CD4-positive, alpha-beta T cell treated with Interleukin-2 at 100 ng/mL for 4 hours (primary cell): ENCODE data around the gene UBXN10.

Experiments
- DNase-seq: peaks from one replicate; pipeline ENCODE4 v3.0.0-alpha.2; 2020; ENCODE audit warnings: low spot score

UBXN10 gene, protein sequence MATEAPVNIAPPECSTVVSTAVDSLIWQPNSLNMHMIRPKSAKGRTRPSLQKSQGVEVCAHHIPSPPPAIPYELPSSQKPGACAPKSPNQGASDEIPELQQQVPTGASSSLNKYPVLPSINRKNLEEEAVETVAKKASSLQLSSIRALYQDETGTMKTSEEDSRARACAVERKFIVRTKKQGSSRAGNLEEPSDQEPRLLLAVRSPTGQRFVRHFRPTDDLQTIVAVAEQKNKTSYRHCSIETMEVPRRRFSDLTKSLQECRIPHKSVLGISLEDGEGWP

DNA sequence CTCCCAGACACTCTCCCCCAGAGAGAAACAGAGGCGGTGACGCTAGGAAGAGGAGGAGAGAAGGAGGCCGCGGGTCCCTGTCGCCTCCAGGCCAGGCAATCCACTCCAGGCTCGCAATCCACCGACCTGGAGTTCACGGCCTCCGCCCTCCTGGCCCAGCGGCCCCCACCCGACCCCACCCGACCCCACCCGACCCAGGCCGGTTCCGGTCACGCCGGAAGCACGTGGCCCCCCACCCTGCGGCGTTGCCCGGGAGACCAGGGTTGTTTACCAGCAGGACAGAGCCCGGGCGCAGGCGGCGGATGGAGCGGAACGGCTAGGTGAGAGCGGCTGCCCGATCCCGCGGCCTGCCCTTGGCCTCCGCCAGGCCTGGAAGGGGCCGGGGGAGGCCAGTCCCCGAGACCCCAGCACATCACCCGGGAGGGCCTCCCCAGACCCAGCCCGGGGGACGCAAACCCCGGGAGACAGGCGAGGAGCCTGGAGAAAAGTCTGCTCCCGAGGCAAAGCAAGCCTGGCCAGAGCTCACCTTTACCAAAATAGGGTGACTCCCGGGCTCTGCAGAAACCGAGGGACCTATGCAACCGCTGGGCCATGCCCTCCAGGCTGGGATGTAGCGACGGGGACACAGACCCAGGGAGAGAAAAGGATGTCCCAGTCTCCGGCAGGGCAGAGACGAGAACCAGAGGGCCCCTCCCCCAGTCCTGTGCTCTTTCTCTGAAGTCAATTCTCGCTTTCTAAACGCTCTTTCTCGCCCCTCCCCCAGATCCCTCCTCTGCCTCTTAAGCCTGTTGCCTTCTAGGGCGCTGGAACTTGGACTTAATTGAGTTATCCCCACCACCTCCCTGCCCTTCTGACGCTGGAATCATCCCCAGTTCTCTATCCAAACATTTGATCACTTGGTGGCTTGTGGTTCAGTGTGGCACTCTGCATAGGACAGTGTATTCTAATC, at the start of gene UBXN10, which contains the start of gene PLA2G2C:
UBXN10 (plus strand) TSS at position 263 of the 949 bp plus-strand sequence. CDS start 4,466 bp downstream, outside the sequence.
PLA2G2C (minus strand) TSS at position 685 of the 949 bp plus-strand sequence. CDS start 9,155 bp downstream, outside the sequence.
- peak; percentile 52 for DNase-seq

DNA sequence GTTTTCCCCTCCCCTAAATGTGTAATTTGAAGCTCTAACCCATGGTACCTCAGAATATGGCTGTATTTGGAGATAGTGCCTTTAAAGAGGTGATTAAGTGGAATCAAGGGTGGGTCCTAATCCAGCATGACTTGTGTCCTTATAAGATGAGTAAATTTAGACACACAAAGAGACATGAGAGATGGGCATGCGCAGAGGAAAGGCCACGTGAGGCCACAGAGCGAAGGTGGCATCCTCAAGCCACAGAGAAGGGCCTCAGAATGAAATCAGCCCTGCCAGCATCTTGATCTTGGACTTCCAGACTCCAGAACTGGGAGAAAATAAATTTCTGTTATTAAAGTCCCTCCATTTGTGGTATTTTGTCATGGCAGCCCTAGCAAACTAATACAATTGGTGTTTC, 49.6 kb upstream of the UBXN10 start:
- no peak for DNase-seq

DNA sequence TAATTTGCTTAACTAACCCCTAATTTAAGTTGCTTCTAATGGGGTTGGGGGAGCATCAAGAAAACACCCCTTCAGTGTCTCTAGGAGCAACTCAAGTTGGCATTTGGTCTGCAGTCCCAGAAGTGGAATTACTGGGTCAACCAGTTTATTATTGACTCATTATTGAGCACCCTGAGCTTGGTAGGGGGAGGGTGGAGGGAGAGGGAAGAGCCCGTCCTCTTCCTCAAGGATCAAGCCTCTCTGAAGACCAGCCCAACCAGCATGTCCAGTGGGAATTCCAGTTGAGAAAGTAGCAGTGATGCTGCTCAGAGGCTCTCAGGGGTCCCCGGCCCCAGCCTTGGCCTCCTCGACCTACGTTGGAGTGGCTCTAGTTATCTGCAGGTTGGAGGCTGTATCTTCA, 48.8 kb upstream of the UBXN10 start:
- no peak for DNase-seq

DNA sequence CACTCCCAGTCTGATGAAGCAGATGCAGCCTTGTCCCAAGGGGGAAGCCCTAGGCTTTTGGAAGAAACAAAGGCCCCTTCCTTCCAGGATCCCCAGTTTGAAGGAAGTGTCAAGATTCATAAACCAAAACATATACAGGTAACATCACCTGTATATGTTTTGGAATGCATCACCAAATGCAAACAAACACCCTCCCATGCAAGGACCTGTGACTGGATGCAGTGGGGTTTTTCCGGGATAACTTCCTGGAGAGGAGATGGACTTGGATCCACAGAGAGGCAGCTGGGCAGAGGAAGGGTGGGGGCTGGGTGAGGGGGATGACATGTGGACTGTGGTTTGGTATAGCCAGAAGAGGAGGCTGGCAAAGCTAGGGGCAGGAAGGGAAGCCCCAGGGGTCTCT, 48.3 kb upstream of the UBXN10 start:
- DNase-seq = no peak

DNA sequence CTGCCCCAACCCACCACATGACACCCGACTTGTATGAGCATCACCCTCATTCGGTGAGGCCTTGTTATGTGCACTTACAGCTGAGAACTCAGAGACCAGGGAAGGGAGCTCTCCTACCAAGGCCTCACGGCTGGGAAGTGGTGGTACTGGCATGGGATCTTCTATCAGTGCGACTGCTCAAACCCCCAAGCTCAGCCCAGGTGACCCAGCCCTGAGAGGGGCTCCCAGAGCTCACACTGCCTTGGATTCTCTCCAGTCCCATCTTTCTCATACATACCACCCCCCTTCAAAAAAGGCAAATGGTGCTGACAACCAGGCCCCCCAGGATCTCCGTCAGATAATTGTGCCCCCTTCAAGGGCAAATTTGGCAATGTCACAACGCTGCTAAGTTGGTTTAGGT, 47.5 kb upstream of the UBXN10 start:
- no peak for DNase-seq

DNA sequence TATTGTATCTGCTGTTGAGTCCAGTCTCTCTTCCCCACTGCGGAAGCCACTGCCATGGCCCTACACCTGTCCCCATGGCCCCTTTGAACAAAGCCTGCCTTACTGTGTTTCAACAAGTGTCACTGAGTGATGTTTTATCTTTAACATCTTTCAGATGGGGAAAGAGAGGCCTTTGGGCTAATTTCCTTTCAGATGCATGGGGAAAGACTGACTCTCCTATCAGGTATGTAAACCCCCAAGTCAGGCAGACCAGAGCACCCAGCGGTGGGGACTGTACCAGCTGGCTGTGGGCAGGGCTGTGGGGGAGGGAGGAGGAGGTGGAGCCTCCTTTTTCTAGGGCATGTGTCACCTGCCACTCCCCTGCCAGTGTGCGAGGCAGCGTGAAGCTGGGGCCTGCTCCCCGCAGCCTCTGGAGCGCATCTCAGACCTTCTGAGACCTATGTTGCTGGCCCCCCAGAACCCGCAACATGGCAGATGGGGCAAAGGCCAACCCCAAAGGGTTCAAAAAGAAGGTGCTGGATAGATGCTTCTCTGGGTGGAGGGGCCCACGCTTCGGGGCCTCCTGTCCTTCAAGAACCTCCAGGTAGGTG, 46.8 kb upstream of the UBXN10 start, which contains the start of gene PLA2G2F:
PLA2G2F (plus strand) TSS at position 363 of the 590 bp plus-strand sequence; CDS start at position 468, 105 bp downstream.
- no peak for DNase-seq

DNA sequence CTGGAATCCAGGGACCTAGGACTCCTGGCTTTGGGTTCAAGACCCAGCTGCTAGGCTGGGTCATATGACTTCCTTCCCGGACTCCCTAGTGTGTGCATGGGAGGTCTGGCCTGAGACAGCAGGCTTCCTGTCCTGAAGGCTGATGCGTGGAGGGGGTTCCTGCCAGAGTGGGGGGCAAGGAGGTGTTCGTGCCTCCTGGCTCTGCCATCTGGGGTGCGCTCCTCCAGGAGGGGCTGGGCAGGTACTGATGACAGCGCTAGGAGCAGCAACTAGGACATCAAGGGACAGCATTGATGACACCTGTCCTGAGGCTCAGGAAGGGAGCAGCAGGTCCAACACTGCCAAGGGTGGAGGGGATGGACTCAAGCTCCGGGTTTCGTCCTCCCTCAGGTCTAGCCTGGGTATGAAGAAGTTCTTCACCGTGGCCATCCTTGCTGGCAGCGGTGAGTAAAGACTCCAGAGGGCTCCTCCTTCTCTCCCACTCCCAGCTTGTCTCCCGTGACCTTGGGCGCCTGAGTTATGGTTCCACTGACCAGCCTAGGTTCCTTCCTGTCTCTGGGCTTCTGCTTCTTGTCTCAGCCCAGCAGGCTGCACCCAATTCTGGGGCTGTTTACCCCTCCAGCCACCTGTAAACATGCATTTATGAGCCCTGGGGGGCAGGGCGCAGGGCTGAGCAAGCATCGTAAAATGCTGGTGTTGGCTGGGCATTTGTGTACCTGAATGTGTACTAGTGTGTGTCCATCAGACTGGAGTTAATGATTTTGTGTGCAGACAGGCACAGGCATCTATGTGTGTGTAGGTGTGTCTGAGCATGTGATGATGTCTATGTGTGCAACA, 45.9 kb upstream of the UBXN10 start:
- no peak for DNase-seq

DNA sequence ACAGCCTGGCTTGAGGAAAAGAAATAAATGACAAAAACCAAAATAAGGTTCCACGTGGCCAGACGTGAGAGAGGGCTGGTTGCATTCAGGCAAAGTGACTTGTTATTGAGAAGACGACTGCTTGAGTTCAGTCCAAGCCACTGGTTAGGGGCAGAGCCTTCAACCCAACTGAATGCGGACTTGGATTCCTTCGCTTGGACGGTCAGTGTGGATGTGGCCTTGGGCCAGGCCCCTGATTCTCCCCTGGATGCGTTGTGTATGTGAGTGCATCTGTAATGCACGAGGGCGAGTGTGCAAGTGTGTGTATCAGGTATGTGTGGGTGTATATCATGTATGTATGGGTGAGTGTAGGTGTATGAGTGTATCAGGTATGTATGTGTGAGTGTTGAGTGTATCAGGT, 44.9 kb upstream of the UBXN10 start:
- DNase-seq = no peak

DNA sequence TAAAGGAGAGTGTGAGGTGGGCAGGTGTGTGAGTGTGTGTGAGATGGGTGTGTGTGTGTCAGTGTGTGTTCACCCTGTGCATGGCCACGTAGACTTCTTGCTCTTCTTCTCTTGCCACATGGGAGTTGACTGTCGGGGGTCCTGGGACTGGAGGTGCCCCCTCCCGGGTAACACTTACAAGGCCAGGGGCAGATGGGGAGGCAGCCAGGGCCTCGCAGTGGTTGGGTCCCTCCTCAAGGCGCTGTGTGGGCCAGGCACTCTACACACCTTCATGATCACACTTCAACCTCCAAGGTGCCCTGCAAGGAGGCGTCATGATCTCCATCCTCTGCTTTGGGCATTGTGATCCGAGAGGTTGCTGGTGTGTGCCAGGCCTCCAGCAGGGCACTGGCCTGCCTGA, 44.4 kb upstream of the UBXN10 start:
- no peak for DNase-seq

DNA sequence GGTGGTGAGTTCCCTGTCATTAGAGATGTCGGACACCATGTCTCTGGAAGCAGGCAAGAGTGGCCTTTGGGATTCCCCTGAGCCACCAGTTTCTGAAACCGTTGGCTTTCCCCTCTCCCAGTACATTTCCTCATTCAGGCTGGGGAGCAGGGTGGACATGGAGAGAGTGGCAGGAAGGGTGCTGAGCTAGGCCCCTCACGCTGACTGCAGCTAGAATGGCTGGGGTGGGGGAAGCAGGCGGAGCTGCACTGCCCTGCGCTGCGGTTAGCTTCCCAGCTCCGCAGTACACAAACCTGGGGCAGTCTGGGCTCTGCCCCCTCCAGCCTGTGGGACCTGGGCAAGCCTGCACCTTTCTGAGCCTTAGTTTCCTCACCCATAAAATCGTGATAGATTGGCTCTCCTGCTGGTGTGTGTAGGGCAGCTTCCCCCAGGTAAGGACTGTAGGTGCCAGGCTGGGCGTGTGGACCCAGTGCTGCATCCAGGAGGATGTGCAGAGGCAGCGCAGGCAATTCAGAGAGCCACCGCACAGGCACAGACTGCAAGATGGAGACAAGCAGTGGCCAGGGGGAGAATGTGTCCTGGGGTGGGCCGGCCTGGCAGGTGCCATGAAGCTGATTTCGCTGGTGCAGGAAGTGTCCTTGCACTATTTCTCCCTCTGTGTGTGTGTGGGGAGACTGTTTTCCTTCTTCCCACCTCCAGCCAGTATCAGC, 43.7 kb upstream of the UBXN10 start:
- DNase-seq = no peak

DNA sequence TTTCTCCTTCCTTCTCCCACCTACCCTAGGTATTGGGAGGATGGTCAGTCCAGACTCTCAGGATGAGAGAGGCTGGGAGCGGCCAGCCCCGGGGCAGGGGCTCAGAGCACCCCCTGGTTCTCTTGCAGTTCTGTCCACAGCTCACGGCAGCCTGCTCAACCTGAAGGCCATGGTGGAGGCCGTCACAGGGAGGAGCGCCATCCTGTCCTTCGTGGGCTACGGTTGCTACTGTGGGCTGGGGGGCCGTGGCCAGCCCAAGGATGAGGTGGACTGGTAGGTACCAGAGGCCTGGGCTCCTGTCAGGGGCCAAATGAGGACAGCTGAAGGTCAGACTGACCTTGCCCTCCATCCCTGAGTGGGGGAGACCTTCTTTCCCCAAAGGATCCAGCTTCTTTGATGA, 42.6 kb upstream of the UBXN10 start:
- no peak for DNase-seq

DNA sequence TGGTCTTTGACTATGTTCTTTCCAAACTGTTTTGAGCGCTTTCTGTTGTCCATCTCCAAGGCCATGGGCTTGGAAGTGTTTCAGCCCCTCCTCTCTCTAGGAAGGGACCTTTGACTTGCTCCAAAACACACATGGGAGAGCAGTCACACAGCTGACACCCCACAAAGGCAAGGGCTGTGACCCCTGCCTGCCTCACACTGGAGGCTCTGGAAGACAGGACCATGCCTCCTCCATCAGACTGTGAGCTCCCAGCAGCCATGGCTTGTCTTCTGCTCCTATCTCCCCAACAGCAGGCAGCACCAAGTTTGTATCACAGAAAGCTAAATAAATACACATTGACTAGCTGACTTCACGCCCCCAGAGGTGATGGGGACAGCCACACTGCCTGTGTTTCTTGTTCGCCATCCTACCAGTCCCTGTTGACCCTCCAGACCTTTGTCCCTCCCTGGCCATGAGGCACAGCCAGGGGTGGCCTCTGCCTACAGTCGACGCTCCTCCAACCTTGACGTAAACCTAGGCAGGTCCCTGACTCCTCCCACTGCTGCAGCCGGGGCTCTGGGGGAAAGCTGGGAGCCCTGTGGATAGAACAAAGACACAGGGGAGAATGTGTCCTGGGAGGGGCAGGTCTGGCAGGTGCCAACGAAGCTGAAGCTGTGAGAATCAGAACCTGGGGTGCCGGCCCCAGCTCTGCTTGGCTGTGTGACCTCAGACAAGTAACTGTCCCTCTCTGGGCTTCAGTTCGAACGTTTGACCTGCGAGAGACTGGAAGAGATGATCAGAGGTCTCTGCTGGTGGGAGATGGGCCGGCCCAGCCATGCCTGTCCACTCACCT, 41.9 kb upstream of the UBXN10 start:
- DNase-seq = no peak

DNA sequence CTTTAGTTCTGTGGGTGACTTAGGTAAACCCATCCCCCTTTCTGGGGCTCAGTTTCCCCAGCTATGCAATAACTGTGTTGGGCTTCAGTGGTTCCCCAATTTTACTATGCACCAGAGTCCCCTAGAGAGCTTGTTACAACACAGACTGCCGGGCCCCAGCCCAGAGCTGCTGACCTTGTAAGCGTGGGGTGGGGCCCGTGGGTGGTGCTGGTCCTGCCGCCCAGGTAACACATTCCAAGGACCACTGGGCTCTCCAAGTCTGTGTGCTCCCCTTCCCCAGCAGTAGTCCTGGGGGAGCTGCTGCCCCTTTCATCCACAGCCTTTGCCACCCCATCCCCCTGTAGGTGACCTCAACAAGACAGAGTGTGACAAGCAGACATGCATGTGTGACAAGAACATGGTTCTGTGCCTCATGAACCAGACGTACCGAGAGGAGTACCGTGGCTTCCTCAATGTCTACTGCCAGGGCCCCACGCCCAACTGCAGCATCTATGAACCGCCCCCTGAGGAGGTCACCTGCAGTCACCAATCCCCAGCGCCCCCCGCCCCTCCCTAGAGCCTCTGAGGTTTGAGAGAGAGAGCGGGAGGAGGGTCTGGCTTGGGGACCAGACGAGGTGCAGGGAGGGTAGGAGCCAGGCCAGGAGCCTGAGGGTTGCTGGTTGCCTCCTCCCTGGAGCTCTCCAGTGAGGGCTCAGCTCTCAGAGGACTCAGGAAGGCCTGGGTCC, 37.9 kb upstream of the UBXN10 start:
- DNase-seq = no peak

DNA sequence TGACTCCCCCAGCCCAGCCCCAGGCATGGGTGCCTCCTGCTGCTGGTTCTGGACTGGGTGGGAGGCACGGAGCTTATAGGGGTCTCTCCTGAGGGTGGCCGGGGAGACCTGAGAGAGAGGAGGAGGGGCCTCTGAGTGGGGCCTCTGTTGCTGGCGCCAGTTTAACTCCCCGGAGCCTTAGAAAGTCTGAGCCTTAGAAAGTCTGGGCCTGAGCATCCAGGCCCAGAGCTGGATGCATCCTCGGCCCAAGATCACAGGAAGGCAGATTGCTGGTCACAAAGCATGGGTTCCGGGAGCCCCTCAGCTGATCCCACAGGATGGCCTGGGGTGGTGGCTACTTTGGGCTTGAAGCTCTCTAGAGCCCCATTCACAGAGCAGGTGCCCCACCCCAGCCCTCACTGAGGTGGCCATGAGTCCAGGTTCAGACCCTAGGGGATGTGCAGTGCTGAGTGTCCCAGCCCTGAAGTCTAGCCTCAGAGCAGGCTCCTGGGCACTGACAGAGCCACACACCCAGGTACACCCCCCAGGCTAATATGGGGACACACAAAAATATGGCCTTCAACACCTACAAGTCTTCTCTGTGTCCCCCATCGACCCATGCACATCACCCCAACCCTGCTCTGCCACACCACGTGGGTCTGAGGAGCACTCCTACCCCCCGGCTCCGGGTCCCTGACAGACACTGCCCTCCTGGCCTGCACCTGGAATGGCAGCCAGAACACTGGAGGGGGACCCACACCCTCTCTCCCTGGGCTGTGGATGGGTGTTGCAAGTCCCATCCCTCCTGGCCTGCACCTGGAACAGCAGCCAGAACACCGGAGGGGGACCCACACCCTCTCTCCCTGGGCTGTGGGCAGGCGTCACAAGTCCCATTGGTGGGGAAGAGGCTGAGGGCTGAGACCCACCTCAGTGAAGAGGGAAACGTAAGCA, 37.1 kb upstream of the UBXN10 start:
- no peak for DNase-seq

DNA sequence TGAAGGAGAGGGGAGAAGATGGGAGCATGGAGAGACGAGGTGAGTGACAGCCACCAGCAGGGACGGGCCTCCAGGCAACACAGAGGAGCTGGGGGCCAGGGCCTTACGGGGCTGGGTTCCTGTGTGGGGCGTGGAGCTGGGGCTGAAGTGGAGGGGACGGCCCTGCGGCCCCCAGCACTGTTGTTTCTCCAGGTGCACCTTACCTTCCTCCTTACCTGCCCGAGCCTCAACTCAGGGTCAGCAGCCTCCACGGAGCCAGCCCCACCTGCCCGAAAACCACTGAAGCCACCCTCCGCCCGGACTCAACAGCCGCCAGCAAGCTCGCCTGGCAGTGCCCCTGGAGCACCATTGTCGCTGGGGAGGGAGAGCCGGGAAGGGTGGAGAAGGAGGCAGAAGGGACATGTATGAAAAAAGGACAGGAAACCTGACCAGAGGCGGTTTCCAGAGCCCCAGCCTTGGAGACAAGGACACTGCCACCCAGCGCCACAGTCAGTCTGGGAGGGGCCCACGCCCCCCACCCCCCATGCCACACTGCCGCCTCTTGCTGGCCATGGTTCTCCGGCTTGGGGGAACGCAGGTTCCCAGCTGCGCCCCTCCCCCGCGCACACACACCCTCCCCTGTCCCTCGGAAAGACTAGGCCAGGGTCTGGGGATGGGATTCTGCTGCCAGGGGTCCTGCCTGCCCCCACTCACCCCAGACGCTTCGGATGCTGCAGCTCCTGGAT, 36.1 kb upstream of the UBXN10 start:
- no peak for DNase-seq

DNA sequence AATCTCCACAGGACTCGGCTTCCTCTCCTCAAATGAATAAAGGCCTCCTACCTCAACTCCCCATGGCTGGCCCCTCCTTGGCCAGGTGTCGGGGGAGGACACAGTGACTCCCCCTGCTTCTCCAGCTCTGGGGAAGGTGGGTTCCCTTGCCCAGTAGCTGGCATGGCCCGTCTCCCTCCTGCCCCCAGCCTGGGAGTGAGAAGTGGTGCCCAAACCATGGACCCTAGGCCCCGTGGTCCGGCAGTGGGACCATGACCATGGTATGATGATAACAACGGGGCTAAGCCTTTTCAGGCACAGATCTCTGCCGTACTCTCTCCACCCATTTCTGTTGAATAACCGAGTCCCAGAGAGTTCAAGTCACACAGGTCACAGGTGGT, 35.6 kb upstream of the UBXN10 start:
- DNase-seq = no peak

DNA sequence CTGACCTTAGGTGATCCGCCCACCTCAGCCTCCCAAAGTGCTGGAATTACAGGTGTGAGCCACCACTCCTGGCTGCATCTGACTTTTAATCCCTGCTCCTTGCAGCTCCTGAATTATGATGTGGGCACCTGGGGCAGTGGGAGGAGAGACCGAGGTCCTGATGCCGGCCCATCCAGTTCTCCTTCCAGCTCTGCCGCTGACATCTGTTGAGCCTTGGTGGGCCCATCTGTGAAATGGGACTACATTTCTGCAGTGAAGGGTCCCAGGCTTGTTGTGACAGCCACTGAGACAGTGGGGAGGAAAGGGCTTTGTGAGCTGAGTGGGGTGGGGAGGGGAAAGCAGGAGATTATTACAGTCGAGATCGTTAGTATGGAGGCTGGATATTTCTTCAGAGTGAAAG, 34.9 kb upstream of the UBXN10 start:
- no peak for DNase-seq
